AG04449 (cell line): ENCODE data around the gene RTN4R.
A peak's percentile ranks its signal among the peaks of the same experiment; 100 is the strongest.
"Not testable (repeated sequence)": the region's sequence is repeated elsewhere in the genome, so short reads cannot be mapped to it uniquely, and the experiment has no call there.

Experiments used
- CTCF ChIA-PET: fragments of 350-600 bp; formaldehyde crosslinking; extraction: SDS; loops from one replicate; lab custom pipeline; 2021; ENCODE audit warnings: antibody characterized with exemption; lab: Yijun Ruan, JAX
- POLR2A ChIA-PET: fragments of 400-600, 350-600 bp; formaldehyde crosslinking; extraction: SDS; loops from one replicate; lab custom pipeline; 2020; ENCODE audit warnings: antibody characterized with exemption, inconsistent platforms; lab: Yijun Ruan, JAX
- DNase-seq: peaks from one replicate; pipeline ENCODE4 v3.0.0-alpha.2; 2010; ENCODE audit warnings: low read depth, low spot score
- H3K4me3 ChIP-seq: 2 replicates; pipeline ENCODE4 v1.5.1; 2011; ENCODE audit warnings: low read depth, mild to moderate bottlenecking, control low read depth, low read length
- TF ChIP-seq, protein P1 (sequence below): IDR thresholded peaks from one replicate; pipeline ENCODE4 v1.5.1; 2011; ENCODE audit warnings: mild to moderate bottlenecking, moderate library complexity, low read length, control low read depth, inconsistent platforms; ENCODE audit not compliant: insufficient read depth; ENCODE audit errors: missing control alignments

RTN4R gene

DNA sequence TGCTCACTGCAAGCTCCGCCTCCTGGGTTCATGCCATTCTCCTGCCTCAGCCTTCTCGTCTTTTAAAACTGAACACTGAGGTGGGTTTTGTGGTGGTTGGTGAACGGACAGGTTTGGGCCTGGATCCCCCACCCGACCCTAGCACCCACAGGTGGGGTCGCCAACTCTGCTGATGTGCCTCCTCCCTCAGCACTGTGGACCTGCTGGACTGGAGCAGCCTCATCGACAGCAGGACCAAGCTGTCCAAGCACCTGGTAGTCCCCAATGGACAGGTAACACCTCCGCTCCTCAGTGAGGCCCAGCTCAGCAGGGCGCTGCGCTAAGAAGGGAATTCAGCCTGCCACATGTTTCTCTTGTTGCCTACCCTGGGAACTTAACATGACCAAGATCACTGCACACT lies 36.5 kb upstream of the RTN4R start:
- ChIA-PET POLR2A (no interaction called here), CTCF (no interaction called here)
- no peak overlapping the region for H3K4me3 ChIP-seq
- no peak for DNase-seq
- TF ChIP-seq, protein P1, sequence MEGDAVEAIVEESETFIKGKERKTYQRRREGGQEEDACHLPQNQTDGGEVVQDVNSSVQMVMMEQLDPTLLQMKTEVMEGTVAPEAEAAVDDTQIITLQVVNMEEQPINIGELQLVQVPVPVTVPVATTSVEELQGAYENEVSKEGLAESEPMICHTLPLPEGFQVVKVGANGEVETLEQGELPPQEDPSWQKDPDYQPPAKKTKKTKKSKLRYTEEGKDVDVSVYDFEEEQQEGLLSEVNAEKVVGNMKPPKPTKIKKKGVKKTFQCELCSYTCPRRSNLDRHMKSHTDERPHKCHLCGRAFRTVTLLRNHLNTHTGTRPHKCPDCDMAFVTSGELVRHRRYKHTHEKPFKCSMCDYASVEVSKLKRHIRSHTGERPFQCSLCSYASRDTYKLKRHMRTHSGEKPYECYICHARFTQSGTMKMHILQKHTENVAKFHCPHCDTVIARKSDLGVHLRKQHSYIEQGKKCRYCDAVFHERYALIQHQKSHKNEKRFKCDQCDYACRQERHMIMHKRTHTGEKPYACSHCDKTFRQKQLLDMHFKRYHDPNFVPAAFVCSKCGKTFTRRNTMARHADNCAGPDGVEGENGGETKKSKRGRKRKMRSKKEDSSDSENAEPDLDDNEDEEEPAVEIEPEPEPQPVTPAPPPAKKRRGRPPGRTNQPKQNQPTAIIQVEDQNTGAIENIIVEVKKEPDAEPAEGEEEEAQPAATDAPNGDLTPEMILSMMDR, result no peak

DNA sequence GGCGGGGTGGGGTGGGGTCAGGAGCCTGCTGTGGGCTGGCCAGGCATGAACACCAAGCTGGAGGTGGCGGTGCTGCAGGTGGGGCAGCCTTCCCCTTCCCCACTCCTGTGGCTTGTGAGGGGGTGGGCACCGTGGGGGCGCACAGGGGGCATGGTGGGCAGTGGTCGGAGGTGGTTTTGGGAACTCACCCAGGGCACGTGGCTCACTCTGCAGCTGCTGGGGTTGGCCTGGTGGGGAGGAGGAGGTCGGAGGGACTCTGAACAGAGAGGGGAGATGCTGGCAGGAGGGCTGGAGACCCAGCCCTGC lies 35.1 kb upstream of the RTN4R start:
- DNase-seq, CTCF ChIA-PET, POLR2A ChIA-PET, H3K4me3 ChIP-seq: not testable (repeated sequence)

DNA sequence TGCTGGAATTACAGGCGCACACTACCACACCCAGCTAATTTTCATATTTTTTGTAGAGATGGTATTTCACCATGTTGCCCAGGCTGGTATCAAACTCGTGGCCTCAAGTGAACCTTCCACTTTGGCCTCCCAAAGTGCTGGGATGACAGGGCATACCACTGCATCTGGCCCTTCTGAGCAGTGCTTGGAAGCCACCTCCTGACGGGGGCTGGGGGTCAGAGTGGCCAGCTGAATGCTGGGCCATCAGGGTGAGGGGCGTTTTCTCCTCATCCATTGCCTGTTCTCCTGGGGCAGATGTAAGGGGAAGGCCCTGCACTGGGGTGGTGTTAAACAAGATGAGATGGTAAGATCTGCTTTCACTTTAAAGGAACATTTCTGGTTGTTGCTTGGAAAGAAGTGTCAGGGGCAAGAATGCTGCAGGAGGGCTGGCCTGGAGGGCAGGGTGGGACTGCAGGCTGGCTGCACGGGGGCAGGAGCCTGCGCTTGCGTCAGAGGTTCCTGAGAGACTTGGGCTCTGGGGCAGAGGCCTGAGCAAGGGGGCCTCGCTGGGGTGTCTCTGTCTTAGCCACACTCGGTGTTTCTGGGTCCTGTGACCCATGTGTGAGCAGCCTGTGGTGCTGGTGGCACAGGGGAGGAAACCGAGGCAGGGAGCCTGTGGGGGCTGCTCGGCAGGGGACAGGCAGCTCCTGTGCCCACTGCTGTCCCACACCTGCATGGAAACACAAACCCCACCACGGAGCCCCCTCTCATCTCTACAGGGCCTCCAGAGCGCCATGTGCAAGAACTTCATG lies 34.5 kb upstream of the RTN4R start:
- TF ChIP-seq, protein P1, result no peak
- POLR2A ChIA-PET, result no interaction called here
- DNase-seq, result no peak
- H3K4me3 ChIP-seq, result no peak overlapping the region
- CTCF ChIA-PET, result no interaction called here

DNA sequence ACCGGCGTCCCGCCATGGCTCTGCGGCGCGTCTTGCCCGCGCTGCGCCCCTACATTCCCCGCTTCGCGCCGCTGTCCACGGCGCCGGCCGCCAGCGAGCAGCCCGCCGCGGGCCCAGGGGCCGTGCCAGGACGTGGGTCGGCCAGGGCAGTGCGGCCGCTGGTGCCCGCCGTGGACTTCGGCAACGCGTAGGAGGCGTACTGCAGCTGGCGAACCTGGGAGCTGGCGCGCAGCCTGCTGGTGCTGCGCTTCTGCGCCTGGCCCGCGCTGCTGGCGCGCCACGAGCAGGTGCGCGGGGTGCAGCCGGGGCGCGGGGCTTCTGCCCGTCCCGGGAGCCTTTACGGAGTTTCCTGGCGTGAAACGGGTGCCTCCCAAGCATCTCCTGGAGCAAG lies 31.6 kb upstream of the RTN4R start:
- CTCF ChIA-PET, result no interaction called here
- DNase-seq, result no peak
- POLR2A ChIA-PET, result interaction anchor here (1.0 kb wide), 1 partner anchor 21 kb away, joined by 3 read pairs; the partner anchor contains the start of gene DGCR6L
- TF ChIP-seq, protein P1, result no peak
- H3K4me3 ChIP-seq, result peak overlapping the region; percentile 47

DNA sequence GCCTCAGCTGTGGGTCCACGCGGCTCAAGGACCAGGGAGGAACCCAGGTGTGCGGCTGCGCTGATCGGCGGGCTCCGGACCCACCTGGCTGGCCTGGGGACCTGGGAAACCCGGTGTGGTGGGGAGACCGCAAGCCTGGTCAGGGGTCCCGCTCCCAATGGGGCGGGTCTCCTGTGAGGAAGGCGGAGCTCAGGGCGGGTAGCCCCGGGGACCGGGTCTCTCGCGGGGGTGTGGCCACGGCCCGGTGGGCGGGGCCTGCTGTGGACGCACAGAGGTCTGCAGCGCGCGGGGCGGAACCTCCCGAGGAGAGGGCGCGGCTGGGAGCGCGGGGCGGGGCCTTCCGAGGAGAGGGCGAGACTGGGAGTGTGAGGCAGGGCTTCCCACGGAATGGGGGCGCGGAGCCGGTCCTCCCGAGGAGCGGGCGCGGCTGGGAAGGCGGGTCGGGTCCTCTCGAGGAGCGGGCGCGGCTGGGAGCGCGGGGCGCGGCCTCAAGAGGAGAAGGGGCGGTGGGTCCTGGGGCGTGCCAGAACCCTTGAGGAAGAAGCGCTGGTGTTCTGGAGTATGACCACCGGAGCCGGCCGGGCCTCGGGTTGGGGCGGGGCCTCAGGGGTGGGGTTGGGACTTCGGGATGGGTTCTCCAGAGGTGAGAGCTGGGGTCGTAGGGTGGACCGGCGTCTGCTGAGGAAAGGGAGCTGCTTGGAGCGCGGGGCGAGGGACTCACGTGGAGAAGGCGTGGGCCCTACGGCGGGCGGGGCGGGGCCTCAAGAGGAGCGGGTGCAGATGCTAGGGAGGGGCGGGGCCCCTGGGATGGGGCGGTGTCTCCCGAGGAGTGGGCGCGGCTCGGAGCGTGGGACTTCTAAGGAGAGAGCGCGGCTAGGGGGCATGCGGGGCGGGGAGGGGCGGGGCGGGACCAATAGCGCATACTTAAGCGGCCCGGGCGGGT lies 31.0 kb upstream of the RTN4R start:
- CTCF ChIA-PET, result no interaction called here
- no peak for DNase-seq
- POLR2A ChIA-PET, result interaction anchor here (1.0 kb wide), 1 partner anchor 21 kb away, joined by 3 read pairs; the partner anchor contains the start of gene DGCR6L
- TF ChIP-seq, protein P1, result no peak
- peak overlapping the region; percentile 47 for H3K4me3 ChIP-seq

DNA sequence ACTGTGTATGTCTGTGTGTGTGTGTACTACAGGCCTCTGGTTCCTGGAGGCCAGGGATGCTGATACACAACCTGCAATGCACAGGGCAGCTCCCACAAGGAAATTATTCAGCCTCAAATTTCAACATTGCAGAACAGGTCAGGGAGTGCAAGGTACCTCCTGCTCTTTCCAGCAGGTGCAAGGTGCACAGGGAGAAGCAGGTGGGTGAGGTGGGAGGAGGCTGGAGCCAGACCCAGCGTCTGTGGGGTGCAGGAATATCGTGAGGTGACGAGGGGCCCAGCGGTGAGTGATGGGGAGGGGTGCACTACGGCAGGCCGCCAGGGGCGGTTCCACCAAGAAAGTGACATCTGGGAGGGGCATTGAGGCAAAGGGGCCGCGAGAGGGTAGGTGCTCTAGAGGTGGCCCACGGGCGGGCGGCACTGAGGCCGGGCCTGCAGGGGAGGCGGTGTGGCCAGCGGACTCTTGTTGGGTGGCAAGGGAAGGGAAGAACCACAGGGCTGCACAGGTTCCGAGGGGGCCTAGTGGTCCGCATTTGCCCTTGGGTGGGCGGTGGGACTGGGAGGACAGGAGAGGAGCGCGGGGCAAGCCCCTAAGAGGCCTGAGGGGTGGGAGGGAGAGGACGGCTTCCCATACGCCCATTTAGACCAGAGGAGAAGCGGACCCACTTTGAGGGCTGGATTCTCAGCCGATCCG lies 30.1 kb upstream of the RTN4R start:
- TF ChIP-seq, protein P1, result no peak
- CTCF ChIA-PET, result no interaction called here
- POLR2A ChIA-PET, result no interaction called here
- no peak for DNase-seq
- H3K4me3 ChIP-seq, result no peak overlapping the region
